ENCODE data around the gene BRICD5.

GRCh38 chr16:2179107-2179501 lies 31.6 kb downstream of the BRICD5 start:
- TF ChIP-seq POLR2AphosphoS5 (IDR thresholded peaks at IDR 0.05), result no peak
- no peak for TF ChIP-seq POLR2A (IDR thresholded peaks at IDR 0.05)
